Jurkat, Clone E6-1 (cell line): ENCODE results near the gene CLUH.
A peak's percentile ranks its signal among the peaks of the same experiment; 100 is the strongest.
"Not testable (repeated sequence)": the region's sequence is repeated elsewhere in the genome, so short reads cannot be mapped to it uniquely, and the experiment has no call there.

ENCODE experiments used
- DNase-seq: peaks from one replicate; pipeline ENCODE4 v3.0.0-alpha.2; 2011; ENCODE audit warnings: low read depth, low spot score
- H3K4me3 ChIP-seq: 2 replicates; pipeline ENCODE4 v1.5.1; 2011; ENCODE audit warnings: mild to moderate bottlenecking, low read length, control low read depth, moderate library complexity

The CLUH gene

GRCh38 chr17:2693561-2694380 is 17.8 kb downstream of the CLUH start:
- H3K4me3 ChIP-seq = no peak overlapping the region
- no peak for DNase-seq

GRCh38 chr17:2692781-2693135 is 18.8 kb downstream of the CLUH start:
- DNase-seq = no peak
- no peak overlapping the region for H3K4me3 ChIP-seq

- no peak overlapping the region for H3K4me3 ChIP-seq
- no peak for DNase-seq
Measured at GRCh38 chr17:2691965-2692780, 19.4 kb downstream of the CLUH start.

- DNase-seq = no peak
- H3K4me3 ChIP-seq = no peak overlapping the region
Measured at GRCh38 chr17:2691069-2691871, 20.3 kb downstream of the CLUH start.

- no peak overlapping the region for H3K4me3 ChIP-seq
- DNase-seq = no peak
Measured at GRCh38 chr17:2690165-2691068, 21.1 kb downstream of the CLUH start.

GRCh38 chr17:2689411-2690164 is 22.0 kb downstream of the CLUH start:
- DNase-seq = no peak
- H3K4me3 ChIP-seq = no peak overlapping the region

- H3K4me3 ChIP-seq = no peak overlapping the region
- peak; percentile 16 for DNase-seq
Measured at GRCh38 chr17:2688351-2689342, 22.9 kb downstream of the CLUH start.

GRCh38 chr17:2687074-2687418 is 24.5 kb downstream of the CLUH start:
- H3K4me3 ChIP-seq = no peak overlapping the region
- DNase-seq = no peak

- no peak for DNase-seq
Measured at GRCh38 chr17:2685696-2686095, 25.9 kb downstream of the CLUH start.

GRCh38 chr17:2684549-2684948 is 27.0 kb downstream of the CLUH start:
- no peak for DNase-seq
- H3K4me3 ChIP-seq = no peak overlapping the region

More at GRCh38 chr17:2685696-2686095, 25.9 kb downstream of the CLUH start:
- no peak overlapping the region for H3K4me3 ChIP-seq

- DNase-seq = no peak
- no peak overlapping the region for H3K4me3 ChIP-seq
Measured at GRCh38 chr17:2683912-2684311, 27.7 kb downstream of the CLUH start.

GRCh38 chr17:2682176-2682938 is 29.2 kb downstream of the CLUH start:
- H3K4me3 ChIP-seq = no peak overlapping the region
- DNase-seq = no peak

- no peak overlapping the region for H3K4me3 ChIP-seq
- no peak for DNase-seq
Measured at GRCh38 chr17:2681650-2682049, 29.9 kb downstream of the CLUH start.

GRCh38 chr17:2680961-2681360 is 30.6 kb downstream of the CLUH start:
- H3K4me3 ChIP-seq = no peak overlapping the region
- no peak for DNase-seq

- not testable (repeated sequence) for DNase-seq, H3K4me3 ChIP-seq
Measured at GRCh38 chr17:2679247-2679646, 32.3 kb downstream of the CLUH start.

GRCh38 chr17:2672026-2672425 is 39.5 kb downstream of the CLUH start:
- no peak for DNase-seq
- H3K4me3 ChIP-seq = no peak overlapping the region
